DMS153 treated with DMSO at 0.1 percent for 48 hours (cell line): ENCODE measurements around the gene FPR1.

ENCODE experiments used
- DNase-seq: peaks from one replicate; lab custom pipeline; 2025; ENCODE audit not compliant: unreplicated experiment; lab: John Stamatoyannopoulos, UW

Gene FPR1, protein sequence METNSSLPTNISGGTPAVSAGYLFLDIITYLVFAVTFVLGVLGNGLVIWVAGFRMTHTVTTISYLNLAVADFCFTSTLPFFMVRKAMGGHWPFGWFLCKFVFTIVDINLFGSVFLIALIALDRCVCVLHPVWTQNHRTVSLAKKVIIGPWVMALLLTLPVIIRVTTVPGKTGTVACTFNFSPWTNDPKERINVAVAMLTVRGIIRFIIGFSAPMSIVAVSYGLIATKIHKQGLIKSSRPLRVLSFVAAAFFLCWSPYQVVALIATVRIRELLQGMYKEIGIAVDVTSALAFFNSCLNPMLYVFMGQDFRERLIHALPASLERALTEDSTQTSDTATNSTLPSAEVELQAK

DNA sequence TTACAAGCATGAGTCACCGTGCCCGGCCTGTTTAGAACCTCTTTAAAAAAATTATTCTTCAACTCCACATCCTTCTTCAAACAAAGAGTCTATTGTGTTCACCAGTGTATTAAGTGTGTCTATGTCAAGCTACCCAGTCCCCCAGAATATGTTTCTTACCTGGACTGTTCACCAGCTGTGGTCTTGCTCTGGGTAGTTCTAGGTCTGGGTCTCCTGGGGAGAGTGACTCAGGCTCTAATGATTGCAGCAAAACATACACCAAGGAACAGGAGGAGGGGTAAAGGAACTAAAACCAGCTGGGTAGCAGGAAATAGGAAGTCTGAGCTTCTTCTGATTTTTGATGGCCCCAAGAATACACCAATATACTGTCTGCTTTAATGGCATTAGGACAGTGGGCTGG is at the start of gene FPR1:
Gene FPR1 (minus strand): TSS at position 224 of the 400 bp plus-strand sequence. CDS start 4,884 bp downstream, outside the sequence.
- no peak for DNase-seq

DNA sequence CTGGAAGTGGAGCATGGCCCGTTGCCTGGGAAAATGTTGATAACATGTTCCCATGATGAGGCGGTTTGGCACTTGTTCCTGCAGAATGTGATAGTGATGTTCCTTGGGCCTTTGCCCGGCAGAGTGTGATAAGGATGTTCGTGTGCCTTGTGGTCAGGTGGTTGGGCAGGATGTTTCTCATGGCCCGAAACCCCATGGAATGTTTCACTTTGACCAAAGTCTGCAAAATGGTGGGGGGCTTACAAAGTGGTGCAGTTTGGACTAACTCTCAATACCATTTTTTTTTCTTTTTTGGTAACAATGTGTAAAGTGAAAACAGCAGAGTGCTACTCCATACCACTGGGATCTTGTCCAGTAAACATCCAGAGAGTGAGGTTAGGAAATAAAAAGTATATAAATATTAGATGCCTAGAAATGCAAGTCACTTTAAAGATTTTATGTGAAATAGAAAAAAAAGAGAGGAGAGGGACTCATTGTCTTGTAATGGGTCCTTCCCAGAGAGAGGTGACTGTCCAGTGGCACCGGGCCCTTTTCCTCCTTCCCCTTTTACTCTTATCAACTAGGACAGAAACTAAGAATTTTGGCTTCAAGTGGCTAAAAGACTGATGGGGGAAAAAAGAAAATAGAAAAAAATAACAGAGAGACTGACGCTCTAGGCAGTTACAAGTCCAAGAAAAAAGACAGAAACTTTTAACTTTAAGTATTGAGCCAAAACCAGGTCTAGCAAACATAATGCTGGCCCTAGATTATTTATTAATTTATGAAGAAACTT is 49.0 kb upstream of the FPR1 start:
- DNase-seq = no peak

DNA sequence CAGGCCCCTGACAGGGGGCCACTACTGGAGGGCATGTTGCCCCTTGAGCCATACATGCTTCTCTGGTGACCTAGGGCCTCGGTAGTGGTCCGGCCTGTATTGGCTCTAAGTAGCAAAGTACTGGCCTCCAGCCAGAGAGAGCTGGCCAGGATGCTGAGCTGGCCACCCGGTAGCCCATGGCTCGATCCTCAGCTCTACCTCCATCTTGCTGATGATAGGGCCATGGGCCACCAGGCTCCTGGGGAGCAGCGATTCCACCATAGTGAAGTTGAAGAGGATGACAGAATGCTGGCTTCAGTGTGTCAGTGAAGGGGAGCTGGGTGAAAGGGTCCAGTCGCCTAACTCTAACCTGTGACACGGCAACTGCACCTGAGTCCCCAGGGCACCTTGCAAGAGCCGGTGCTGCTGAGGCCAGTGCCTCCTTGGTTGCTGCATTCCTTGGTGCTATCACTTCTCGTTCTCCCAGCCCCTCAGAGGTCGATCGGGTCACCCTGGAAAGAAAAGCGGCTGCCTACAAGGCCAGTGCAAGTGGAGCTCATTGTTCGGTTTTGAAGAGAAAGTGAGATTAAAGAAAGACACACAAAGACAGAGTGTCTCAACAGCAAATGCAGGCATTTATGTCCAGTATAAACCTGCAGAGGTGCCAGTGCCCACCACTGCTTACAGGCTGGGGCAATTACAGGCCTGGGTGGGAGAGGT is 48.2 kb upstream of the FPR1 start:
- DNase-seq = no peak

DNA sequence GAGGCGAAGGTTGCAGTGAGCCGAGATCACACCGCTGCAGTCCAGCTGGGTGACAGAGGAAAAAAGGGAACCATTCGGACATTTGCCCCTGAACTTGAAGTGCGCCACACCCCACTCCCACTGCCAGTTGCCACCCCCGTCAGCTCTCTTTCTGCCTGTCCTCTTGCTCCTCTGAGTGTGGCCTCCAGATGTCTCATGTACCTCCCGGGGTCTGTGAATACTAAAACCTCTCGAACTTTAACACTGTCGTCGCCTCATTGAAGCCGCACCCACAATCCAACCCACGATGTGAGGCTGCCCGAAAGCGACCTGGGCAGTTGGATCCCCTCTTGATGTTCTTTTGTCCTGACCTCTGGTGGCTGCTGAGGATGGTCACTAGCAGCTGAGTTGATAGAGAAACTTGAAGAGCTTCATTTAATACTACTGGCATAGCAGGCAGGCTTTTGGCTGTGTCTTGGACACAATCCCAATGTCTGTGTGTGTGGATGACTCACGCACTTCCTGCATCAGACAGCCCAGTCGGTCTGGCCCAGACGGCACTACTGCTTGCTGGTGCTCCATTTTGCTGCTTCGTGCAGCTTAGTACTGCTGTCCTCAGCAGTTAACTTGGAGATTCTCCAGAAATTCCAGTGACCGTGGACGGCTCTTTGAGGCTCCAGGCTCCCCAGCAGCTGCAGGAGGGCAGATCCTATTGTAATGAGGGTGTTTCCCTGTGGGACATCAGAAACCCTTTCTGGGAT is 47.5 kb upstream of the FPR1 start:
- DNase-seq = no peak

DNA sequence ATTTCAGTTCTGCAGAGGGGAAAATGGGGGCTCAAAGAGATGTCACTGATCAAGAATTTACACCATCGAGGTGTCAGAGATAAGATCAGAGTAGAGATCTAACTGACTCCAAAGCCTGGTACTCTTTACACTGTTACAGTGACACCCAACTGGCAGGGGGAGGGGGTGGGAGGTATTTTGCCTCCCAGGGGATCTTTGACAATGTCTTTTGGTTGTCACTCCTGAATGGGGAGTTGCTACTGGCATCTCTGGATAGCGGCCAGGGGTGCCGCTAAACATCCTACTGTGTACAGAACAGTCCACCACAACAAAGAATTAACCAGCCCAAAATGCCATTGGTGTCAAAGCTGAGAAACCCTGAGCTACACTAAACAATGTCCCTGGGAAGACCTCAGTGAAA is 46.4 kb upstream of the FPR1 start:
- DNase-seq = no peak

DNA sequence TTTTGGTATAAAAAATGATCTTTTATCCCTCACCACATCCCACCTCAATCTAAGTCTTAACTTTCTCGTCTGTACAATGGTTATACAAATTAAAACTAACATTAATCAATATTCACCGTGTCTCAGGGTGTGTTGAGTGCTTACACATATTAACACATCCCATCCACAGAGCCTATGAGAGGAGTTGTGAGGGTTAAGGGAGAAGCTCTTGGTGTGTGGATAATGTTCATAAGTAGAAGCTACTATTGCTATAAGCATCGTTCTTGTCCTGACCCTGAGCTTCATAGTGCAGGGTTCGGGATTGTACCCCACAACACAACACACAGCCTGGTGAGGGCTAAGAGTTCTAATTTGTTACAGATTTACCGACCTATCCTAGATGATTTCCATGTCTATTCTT is 45.8 kb upstream of the FPR1 start:
- DNase-seq = no peak

DNA sequence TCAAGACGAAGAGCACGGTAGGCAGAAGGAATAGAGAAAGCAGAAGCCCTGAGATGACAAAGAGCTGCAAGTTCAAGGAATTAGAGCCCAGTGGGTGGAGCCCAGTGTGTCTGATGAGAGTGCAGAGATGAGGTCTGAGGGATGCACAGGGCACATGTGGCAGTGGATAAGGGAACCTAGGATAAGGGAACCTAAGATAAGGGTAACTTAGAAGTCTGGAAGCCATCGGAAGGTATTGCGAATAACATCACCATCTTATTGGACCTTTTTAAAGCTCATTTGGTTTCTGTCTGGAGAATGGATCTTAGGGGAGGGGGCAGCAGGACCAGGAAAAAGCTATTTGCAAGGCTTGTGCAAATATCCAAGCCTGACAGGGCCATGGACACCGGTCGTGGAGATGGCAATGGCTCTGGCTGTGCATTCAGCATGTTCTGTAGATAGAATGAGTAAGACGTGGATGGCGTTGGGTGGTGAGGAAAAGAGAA is 44.6 kb upstream of the FPR1 start:
- no peak for DNase-seq

DNA sequence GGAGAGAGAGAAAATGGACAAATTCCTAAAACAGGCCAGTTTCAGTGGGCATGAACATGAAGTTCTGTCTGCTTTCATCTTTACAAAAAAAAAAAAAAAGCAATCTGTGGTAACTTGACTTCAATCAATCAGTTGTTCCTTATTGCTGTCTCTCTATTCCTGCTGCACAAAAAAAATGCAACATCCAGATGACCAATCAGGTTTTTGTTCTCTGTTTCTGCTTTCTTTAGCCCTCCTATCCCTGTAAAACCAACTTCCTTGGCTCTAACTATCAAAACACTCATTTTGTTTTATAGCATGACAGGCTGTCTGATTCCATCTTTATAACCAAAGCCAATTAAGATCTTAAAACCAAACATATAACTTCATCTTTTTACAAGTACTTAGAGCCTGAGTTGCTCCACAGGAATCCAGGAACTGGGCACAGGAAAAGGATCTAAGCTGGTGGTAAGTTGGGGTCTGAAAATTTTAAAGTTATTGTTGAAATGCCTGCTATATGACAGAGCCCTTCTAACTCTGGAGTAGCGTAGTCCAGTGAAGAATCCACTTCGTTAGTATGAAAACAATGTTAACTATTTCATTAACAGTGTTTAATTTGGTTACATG is 43.3 kb upstream of the FPR1 start, which contains the start of gene FPR3:
Gene FPR3 (plus strand): TSS at position 273 of the 606 bp plus-strand sequence. CDS start 28,592 bp downstream, outside the sequence.
- no peak for DNase-seq

DNA sequence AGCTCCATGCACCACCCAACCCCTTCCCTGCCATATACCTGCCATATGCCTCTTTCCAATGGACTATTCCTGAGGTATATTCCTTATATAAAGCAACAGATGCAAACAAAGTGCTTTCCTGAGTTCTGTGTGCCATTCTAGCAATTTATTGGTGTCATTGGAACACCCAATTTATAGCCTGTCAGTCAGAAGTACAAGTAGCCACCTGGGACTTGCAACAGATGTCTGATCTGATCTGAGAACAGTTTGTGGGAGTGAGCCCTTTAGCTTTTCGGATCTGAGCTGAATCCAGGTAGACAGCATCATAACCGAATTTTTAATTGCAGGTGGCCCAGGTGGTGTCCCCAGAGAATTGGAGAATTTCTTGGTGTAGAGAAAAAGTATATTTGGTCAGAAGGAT is 42.3 kb upstream of the FPR1 start:
- DNase-seq = no peak

DNA sequence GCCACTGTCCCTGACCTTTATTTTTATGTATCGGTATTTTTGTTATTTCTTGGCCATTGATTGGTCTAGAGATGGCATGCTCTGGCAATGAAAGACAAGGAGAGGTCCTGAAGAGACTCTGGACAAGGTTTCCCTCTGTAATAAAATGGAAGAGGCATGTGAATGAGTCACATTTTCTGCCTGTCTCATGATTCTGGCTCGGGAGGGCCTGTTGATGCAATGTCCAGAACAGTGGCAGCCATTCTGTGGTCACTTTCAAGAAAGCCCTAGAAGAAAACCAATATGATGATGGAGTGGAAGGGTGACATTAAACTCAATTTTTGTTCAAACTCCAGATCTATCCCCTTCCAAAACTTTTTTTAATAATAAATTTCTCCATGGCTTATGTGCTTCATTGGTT is 41.3 kb upstream of the FPR1 start:
- DNase-seq = no peak

DNA sequence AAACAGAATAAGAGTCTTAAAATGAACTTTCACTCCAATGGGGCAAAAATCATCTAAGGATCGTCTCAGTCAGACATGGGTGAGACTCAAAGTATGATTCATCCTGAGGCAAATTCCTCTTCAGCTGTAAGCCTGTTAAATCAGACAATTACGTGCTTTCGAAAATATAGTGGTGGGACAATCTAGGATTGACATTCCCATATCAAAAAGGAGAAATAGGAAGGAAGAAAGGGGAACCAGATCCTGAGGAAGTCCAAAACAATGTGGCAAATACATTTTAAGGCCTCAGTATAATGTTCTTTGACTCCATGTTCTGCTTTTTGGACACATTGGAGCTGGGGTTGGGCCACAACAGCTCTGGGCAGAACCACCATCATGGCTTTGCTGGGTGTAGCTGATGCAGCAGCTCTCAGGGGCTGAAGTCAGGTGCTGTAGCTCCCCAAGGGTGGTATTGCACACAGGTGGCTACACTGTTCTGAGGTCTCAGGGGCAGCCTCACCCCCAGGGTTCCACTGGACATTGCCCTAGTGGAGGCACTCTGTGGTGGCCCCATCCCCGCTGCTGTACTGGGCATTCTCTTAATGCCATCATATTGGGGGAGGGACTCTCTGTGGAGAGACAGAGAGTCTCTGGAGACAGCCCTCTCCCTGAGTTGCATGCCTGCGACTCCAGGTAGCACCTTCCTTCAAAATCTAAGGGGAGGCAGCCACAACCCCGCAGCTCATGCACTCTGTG is 37.5 kb upstream of the FPR1 start:
- DNase-seq = no peak

DNA sequence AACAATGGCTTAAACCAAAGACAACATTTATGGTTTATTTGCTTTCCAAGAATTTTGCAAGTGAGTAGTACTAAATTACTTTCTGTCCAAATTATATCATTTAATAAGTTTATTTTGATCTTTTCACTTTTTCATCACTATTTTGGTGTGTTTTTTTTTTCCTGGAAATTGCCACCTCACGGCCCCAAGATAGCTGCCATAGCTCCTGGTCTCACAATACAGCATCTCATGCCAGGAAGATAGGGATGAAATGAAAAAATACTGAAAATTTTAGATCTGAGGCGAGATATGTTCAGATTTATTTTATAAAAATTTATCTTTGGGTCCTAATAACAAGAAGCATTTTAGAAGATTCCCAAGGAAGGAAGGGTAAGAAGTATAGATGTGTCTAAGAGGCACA is 36.4 kb upstream of the FPR1 start:
- DNase-seq = no peak

DNA sequence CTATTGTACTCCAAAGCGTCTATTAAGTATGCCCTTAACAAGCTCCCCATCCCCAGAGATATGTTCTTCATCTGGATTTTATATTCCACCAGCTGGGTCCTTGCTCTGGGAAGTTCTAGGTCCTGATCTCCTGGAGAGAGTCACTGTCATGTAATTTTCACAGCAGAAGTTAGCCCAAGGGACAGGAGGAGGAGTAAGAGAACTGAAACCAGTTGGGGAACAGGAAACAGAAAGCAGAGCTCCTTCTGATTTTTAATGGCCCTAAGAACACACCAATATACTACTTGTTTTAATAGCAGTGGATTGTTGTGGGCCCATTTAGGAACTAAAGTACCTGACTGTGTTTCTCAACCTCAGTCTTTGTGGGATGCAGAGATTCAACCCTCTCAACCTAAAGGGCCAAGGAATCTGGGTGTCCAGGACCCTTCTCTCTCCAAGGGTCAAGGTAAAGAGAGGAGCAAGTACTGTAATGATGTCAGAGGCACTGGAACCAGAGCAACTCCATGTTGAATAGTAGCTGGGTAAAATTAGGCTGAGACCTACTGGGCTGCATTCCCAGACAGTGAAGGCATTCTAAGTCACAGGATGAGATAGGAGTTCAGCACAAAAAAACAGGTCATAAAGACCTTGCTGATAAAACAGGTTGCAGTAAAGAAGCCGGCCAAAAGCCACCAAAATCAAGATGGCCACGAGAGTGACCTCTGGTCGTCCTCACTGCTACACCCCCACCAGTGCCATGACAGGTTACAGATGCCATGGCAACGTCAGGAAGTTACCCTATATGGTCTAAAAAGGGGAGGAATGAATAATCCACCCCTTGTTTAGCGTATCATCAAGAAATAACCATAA is 35.2 kb upstream of the FPR1 start:
- DNase-seq = no peak

DNA sequence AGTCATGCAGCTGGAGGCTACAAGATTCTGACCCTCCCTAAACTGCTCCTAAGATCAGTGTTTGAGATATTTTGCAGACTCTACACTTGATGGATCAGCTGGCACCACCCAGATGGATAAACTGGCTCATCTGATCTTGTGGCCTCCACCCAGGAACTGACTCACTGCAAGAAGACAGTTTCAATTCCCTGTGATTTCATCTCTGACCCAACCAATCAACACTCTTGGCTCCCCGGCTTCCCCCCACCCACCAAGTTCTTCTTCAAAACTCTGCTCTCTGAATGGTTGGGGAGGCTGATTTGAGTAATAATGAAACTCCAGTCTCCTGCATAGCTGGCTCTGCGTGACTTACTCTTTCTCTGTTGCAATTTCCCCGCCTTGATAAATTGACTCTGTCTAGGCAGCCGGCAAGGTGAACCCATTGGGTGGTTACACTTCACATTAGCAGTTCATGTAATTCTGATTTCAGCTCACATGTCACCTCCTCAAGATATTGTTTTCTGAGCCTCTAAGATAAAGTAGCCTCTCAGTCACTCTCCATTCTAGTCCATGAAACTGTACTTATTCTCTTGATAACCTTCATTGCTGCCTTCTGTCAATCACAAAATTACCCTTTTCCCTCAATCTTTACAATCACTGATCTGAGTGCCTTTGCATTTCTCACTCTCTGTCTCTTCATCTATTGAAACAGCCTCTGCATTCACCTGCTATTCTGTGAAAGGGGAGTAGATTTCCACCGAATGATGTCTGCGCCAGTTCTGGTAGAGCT is 33.4 kb upstream of the FPR1 start:
- no peak for DNase-seq

DNA sequence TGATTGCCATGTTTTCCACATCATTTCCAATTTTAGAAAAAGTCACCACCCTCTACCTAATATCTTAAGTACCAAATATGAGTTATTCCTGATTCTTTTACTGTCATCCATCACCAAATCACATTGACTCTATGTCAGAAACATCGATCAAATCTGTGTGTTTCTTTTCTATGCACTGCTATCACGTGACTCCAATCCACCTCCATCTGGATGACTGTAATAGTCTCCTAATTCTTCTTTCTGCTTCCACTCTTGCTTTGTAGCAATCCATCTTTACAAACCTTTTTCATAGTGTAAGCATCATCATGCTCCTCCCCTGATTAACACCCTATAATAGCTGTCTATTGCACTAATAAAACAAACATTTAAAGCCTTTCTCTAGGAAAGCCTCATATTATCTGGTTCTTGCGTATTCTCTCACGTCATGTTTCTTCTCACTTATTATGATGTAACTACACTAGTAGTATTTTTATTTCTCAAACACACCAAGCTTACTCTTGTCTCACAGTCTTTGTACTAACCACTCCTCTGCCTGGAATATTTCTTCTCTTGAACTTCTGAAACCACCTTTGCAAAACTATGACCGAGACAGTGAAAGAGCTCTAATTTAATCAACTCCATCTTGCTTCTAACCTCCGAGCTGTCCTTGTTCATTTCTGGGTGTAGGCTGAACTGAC is 32.6 kb upstream of the FPR1 start:
- no peak for DNase-seq

DNA sequence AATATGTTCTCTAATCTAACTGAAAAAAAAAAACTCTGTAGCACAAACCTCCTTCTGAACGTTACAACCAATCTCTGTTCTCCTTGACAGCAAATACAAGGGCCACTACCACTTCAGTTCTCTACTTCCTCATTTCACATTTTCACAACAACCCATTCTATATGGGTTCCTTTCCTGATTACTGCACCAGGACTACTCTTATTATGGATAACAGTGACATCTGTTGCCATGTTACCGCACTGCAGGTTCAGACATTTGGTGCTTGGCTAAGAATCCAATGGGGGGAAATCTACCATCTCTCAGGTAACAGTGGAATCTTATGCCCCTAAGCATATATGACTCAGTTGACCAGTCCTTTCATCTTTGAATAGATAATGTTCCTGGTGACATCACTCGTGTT is 31.7 kb upstream of the FPR1 start:
- DNase-seq = no peak

DNA sequence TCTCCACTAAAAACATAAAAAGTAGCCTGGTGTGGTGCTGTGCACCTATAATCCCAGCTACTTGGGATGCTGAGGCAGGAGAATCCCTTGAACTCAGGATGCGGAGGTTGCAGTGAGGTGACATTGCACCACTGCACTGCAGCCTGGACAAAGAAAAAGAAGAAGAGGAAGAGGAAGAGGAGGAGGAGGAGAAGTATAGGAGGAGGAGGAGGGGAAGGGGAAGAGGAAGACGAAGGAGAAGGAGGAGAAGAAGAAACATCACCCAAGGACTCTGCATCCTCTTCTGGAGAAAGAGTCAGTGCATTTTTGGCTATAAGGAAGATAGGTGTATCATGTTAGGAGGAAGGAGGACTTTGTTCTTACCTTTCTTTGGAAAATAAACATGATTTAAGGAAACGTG is 30.3 kb upstream of the FPR1 start:
- DNase-seq = no peak

DNA sequence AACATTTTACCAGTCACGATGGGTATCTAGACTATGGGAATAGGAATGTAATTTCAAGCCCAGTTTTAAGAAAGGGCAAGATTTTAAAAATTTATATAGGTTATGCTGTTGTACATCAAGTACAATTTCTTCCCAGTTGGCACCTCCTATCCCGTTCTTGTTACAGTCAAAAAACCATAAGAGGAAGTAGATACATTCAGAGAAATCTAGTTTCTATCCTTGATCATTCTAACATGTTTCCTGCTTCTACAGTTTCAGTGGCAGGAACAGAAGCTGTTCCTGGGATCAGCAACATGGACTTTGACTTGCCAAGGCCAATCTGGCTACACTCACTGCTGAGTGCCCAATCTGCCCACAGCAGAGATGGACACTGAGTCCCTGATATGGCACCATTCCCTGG is 28.6 kb upstream of the FPR1 start:
- DNase-seq = no peak
